Subcutaneous abdominal adipose tissue (tissue), 5 donors: ENCODE measurements around the gene SRGAP2C.
"Not testable (repeated sequence)": the region's sequence is repeated elsewhere in the genome, so short reads cannot be mapped to it uniquely, and the experiment has no call there.

Experiments used
- H3K27ac ChIP-seq: one replicate; pipeline ENCODE4 v1.7.0; 2013; ENCODE audit warnings: low read depth, mild to moderate bottlenecking, inconsistent platforms, low read length, moderate library complexity
- H3K27me3 ChIP-seq, 5 donors: one replicate each; pipeline ENCODE4 v1.7.0; 2013; ENCODE audit warnings: low read length in 5 of 5, inconsistent platforms in 1 of 5; ENCODE audit not compliant: control insufficient read depth in 5 of 5, insufficient read depth in 4 of 5
- H3K36me3 ChIP-seq, 5 donors: one replicate each; pipeline ENCODE4 v1.7.0; 2013; ENCODE audit warnings: low read length in 5 of 5; ENCODE audit not compliant: control insufficient read depth in 5 of 5, insufficient read depth in 5 of 5
- H3K4me1 ChIP-seq, 5 donors: one replicate each; pipeline ENCODE4 v1.7.0; 2013; ENCODE audit warnings: low read length in 5 of 5, mild to moderate bottlenecking in 3 of 5, moderate library complexity in 1 of 5; ENCODE audit not compliant: control insufficient read depth in 5 of 5, insufficient read depth in 5 of 5
- H3K4me3 ChIP-seq, 5 donors: one replicate each; pipeline ENCODE4 v1.7.0; 2013; ENCODE audit warnings: low read length in 5 of 5, low read depth in 1 of 5
- H3K9ac ChIP-seq, 5 donors: one replicate each; pipeline ENCODE4 v1.7.0; 2013; ENCODE audit warnings: low read length in 5 of 5, mild to moderate bottlenecking in 4 of 5, moderate library complexity in 3 of 5
- H3K9me3 ChIP-seq, 5 donors: one replicate each; pipeline ENCODE4 v1.7.0; 2013; ENCODE audit warnings: low read length in 5 of 5; ENCODE audit not compliant: control insufficient read depth in 5 of 5
- donor health status: healthy.
- donor health status: healthy.
- donor health status: healthy.
- donor health status: healthy.
- donor health status: healthy.

SRGAP2C gene

GRCh38 chr1:121397101-121397500 lies 212.3 kb downstream of the SRGAP2C start:
- not testable (repeated sequence) for H3K36me3 ChIP-seq, H3K27me3 ChIP-seq, H3K27ac ChIP-seq, H3K4me1 ChIP-seq, H3K9me3 ChIP-seq
- peak overlapping the region in 2 of 5 donors; percentile 39 to 71 for H3K9ac ChIP-seq
- H3K4me3 ChIP-seq = peak overlapping the region in 4 of 5 donors; percentile 45 to 66 (median 60)

DNA sequence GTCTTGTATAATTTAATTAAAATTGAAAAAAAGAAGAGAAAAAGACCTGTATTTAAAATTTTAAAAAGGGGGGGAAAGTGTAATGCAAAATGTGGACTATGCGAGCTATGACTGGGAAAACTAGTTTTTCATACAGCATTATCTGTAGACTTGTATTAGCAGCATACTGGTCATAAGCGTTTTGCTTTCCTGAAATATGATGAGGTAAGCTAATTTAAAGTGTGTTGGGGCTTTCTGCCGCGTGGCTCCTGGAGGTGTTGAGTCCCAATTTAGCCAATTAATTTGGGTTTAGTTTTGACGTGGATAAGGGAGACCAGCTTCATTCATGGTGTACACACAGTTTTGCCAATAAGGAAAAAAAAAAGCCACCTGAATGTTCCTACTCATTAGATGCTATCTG lies 214.4 kb downstream of the SRGAP2C start:
- H3K4me3 ChIP-seq, H3K36me3 ChIP-seq, H3K27me3 ChIP-seq, H3K4me1 ChIP-seq, H3K9me3 ChIP-seq, H3K9ac ChIP-seq, H3K27ac ChIP-seq: not testable (repeated sequence)

DNA sequence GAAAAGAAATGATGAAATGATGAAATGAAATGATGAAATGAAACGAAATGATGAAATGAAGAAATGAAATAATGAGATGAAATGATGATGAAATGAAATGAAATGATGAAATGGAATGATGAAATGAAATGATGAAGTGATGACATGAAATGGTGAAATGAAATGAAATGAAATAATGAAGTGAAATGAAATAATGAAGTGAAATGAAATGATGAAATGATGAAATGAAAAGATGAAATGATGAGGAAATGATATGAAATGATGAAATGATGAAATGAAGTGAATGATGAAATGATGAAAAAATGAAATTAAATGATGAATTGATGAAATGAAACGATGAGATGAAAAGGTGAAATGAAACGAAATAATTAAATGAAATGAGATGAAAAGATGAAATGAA lies 215.3 kb downstream of the SRGAP2C start:
- not testable (repeated sequence) for H3K27ac ChIP-seq, H3K27me3 ChIP-seq, H3K36me3 ChIP-seq, H3K4me1 ChIP-seq, H3K9me3 ChIP-seq, H3K4me3 ChIP-seq, H3K9ac ChIP-seq

- H3K9me3 ChIP-seq, H3K27me3 ChIP-seq, H3K36me3 ChIP-seq, H3K27ac ChIP-seq, H3K9ac ChIP-seq, H3K4me1 ChIP-seq, H3K4me3 ChIP-seq: not testable (repeated sequence)
Measured at GRCh38 chr1:121400541-121401310, 216.0 kb downstream of the SRGAP2C start.

DNA sequence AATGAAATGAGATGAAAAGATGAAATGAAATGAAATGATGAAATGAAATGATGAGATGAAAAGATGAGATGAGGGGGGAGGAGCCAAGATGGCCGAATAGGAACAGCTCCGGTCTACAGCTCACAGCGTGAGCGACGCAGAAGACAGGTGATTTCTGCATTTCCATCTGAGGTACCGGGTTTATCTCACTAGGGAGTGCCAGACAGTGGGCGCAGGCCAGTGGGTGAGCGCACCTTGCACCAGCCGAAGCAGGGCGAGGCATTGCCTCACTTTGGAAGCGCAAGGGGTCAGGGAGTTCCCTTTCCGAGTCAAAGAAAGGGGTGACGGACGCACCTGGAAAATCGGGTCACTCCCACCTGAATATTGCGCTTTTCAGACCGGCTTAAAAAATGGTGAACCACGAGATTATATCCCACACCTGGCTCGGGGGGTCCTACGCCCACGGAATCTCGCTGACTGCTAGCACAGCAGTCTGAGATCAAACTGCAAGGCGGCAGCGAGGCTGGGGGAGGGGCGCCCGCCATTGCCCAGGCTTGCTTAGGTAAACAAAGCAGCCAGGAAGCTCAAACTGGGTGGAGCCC lies 216.7 kb downstream of the SRGAP2C start:
- H3K27ac ChIP-seq, H3K9ac ChIP-seq, H3K4me1 ChIP-seq, H3K27me3 ChIP-seq, H3K9me3 ChIP-seq, H3K36me3 ChIP-seq, H3K4me3 ChIP-seq: not testable (repeated sequence)

DNA sequence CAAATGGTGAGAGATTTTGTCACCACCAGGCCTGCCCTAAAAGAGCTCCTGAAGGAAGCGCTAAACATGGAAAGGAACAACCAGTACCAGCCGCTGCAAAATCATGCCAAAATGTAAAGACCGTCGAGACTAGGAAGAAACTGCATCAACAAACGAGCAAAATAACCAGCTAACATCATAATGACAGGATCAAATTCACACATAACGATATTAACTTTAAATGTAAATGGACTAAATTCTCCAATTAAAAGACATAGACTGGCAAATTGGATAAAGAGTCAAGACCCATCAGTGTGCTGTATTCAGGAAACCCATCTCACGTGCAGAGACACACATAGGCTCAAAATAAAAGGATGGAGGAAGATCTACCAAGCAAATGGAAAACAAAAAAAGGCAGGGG lies 218.5 kb downstream of the SRGAP2C start:
- H3K36me3 ChIP-seq, H3K9me3 ChIP-seq, H3K9ac ChIP-seq, H3K27ac ChIP-seq, H3K4me1 ChIP-seq, H3K4me3 ChIP-seq, H3K27me3 ChIP-seq: not testable (repeated sequence)

DNA sequence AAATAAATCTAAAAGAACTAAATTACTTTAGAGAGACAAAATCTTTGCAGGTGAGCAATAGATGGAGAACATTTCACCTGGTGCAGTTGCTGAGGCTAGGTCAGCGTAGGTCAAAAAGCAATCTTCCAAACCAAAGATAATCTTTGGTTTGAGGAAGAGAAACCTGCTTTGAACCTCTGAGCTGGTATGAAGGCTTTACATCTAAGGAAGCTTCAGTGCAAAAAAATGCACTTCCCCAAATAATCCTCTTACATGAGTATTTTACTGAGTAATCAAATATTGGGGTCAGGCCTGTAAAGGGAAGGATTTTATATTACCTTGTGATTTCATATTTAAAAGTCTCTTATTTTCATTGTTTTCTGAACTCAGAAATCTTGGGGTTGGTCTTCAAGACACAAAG lies 223.6 kb downstream of the SRGAP2C start:
- no peaks in the 10 kb centered on the region for H3K36me3 ChIP-seq
- no peak overlapping the region for H3K27ac ChIP-seq
- H3K9me3 ChIP-seq = no peaks in the 10 kb centered on the region
- H3K4me3 ChIP-seq = no peak overlapping the region
- H3K4me1 ChIP-seq = no peaks in the 10 kb centered on the region
- H3K27me3 ChIP-seq = no peaks in the 10 kb centered on the region
- no peak overlapping the region for H3K9ac ChIP-seq

DNA sequence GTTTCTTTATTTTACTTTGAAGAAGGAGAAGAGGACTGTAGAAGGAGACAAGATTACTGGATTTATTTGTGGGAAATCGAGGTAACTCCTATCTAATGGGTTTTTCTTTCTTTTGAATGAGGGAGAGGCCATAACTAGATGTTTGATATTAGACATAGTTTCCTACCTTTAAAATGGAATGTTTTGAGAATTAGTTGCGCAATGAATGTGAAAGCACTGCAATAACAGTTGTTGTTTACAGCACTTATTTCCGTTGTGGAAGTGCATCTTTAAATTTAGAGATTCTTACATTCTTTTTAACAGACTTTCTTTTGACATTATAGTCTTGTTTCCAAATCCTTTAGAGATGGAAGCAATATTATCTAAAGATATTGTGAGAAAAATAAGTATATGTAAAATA lies 229.0 kb downstream of the SRGAP2C start:
- H3K36me3 ChIP-seq = no peaks in the 10 kb centered on the region
- no peak overlapping the region for H3K9ac ChIP-seq
- H3K27ac ChIP-seq = no peak overlapping the region
- no peaks in the 10 kb centered on the region for H3K9me3 ChIP-seq
- peaks cover 0 to 6% (median 3%) of the 10 kb centered on the region in 5 donors for H3K4me1 ChIP-seq
- H3K27me3 ChIP-seq = no peaks in the 10 kb centered on the region
- no peak overlapping the region for H3K4me3 ChIP-seq

- no peaks in the 10 kb centered on the region for H3K36me3 ChIP-seq
- H3K27ac ChIP-seq = no peak overlapping the region
- peaks cover 0 to 6% (median 3%) of the 10 kb centered on the region in 5 donors for H3K4me1 ChIP-seq
- no peak overlapping the region for H3K4me3 ChIP-seq
- H3K9ac ChIP-seq = no peak overlapping the region
- H3K9me3 ChIP-seq = no peaks in the 10 kb centered on the region
- no peaks in the 10 kb centered on the region for H3K27me3 ChIP-seq
Measured at GRCh38 chr1:121414905-121415304, 230.1 kb downstream of the SRGAP2C start.

- Histone ChIP-seq H3K9ac (no peak overlapping the region), H3K9me3 (no peaks in the 10 kb centered on the region), H3K27me3 (no peaks in the 10 kb centered on the region)
Measured at GRCh38 chr1:121417325-121417923, 232.6 kb downstream of the SRGAP2C start.

More at GRCh38 chr1:121417325-121417923, 232.6 kb downstream of the SRGAP2C start:
- Histone ChIP-seq H3K4me3 (no peak overlapping the region), H3K36me3 (no peaks in the 10 kb centered on the region), H3K4me1 (peaks cover 0 to 7% (median 4%) of the 10 kb centered on the region in 5 donors), H3K27ac (no peak overlapping the region)
